Stimulated activated CD4-positive, alpha-beta T cell treated with anti-CD3 and anti-CD28 coated beads, TNF-alpha, amount 100 ng/mL, for 4 hours (primary cell): ENCODE measurements around the gene PLIN4.

ENCODE experiments used
- DNase-seq, 3 experiments: peaks; one replicate each; pipeline ENCODE4 v3.0.0-alpha.2; 2020; ENCODE audit warnings: low read depth in 3 of 3

The PLIN4 gene

DNA sequence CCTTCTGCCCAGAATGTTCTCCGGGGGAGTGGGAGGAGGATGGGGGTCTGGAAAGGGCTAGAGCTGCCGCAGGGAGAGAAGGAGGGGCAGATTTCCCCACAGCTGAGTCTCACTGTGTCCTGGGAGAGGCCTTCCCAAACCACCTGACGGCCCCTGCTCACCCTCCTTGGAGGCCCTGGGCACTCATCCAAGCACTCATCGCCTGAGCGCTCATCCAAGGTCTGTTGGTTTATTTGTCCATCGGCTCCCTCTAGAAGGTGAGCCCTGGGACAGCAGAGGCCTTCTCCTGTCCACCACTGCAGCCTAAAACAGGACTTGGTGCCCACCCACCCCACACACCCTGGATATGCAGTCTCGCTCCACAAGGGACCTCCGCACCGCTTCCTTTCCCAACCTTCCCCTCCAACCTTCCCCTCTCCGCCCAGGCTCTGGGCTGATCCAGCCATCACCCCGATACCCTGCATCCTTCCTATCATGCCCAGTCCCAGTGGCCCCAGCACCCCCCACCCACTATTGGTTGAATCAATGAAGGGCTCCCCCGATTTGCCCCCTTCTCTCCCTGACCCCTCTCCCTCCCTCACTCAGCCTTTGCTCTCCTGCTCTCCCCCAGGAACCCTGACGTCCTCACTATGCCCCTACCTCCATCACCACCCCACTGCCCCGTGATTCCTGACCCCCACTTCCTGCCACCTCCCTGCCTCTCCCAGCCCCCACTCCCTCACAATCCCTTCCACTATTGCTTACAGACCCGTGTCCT is 62.4 kb downstream of the PLIN4 start:
- no peak for DNase-seq

DNA sequence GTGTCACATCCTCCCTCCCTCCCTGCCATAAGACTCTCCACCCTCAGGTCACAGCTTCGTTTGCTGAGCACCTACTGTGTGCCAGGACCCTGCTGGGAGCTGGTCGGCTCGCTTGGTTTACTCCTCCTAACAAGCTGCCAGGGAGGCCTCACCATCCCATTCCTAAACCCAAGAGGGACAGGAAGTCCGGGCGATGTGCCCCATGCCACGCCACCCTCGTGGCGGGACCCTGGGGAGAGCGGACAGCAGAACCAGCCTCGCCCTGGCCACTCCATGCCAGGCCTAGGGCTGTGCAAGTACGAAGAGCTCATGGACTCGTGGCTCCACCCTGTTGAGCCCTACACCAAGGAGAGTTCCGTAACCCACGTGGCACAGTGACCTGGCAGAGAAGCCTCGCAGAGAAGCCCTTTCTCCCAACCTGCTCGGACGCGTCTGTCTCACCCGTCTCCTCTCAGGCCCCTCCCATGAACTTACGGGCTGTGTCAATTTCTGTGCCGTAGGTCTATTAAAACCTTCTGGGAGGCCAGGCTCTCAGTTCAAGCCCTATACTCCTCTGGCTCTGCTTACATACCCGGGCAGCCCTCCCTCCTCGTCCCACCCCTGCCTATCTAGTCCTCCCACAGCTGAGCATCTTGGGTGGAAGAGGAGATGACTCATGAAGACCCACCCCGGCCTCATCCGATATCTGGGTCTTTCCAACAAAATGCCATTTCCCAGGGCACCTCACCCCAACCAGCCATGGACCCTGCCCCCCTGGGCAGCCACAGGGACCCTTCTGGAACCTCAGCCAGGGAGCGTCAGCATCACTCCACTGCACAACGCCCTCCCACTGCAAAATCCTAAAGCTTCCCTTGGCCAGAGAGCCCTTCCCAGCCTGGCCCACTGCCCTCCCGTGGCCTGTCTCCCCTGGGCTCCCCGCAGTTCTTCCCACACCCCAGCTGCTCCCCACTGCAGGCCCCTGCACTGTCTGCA is 63.3 kb downstream of the PLIN4 start:
- DNase-seq, result no peak

DNA sequence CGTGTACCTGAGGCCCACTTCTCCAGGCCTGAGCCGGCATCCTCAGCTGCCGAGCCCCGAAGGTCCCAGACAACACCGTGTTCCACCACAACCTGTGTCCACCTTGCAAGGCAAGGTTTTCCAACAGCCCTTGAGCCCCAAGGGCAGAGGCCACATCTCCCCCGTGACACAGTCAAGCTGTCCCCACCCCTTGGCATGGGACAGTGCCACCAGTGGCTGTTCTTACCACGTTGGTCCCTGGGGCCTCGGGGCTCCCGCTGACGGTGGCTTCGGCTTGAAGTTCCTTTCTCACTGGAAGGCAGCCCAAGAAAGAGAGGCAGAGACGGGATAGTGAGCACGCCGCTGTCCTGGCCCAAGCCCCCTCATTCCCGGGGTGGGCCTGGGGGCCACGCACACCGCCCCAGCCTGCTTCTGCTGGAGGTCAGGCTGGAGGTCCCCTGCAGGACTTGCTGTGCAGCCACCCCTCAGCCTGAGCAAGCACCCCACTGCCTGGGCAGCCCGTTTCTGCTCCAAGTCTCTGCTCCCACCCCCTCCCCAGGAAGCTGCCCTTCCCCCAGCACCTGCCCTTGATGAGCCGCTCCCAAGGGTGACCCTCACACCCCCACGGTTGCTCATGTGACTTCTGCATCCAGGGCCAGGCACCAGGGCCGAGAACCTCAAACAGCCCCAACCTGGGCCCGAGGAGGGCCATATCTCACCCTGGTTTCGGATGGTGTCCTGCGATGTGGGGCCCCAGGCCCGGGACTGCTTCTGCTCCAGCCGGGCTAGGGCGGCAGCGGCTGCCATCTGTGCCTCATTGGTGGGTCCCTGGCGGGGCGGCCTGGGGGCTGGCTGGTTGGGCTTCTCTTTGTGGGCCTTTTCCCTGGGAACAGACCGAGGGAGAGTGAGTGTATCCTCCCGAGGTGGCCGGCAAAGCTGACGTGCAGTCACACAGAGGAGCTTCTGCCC is 64.8 kb downstream of the PLIN4 start:
- no peak for DNase-seq

DNA sequence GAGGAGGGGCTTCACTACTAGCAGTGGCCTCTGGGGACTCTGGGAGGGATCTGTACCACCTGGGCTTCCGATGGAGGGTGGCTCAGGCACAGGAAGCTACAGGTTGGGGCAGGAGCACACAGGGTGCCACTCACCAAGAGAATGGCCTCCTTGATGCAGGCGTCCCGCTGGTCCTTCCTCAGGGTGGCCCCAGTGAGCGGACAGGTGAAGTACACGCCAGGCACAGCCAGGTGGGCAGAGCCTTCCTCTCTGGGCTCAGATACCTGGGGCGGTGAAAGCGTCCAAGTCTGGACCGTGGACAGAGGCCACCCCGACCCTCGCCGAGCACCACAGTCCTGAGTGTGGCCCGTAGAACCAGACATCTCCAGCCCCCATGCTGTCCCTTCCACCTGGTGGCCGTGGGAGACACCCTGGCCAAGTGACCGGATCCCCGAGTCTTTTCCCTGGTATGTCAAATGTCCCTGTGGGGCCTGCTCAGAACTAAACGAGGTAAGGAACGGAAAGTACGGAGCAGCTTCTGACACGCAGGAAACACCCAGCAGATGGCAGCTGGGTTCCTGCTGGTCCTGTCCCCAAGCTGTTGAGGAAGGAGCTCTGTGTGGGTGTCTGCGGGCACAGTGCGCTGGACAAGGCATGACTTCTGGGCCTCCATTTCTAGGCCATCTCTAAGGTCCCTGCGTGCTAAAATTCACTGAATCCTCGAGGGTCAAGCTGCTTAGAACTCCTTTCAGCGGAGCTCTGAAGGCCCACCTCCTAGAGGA is 65.9 kb downstream of the PLIN4 start:
- DNase-seq, result no peak
